HEK293 (cell line): Measurements from ENCODE around the gene TPM4.

ENCODE experiments used
- CTCF ChIA-PET: fragments of 350-600 bp; formaldehyde crosslinking; extraction: SDS; loops from one replicate; lab custom pipeline; 2021; ENCODE audit warnings: antibody characterized with exemption; lab: Yijun Ruan, JAX
- POLR2A ChIA-PET: fragments of 300-600 bp; formaldehyde crosslinking; extraction: SDS; loops from one replicate; lab custom pipeline; 2020; ENCODE audit warnings: antibody characterized with exemption, inconsistent platforms; lab: Yijun Ruan, JAX
- H3K27ac ChIP-seq: fragments of 200-500 bp; sonication (Bioruptor generic); 2 replicates; pipeline ENCODE4 v1.5.1; 2014; ENCODE audit warnings: low read depth, low read length, control low read depth, inconsistent platforms; ENCODE audit errors: extremely low read depth
- H3K36me3 ChIP-seq, 2 experiments: fragments of 200-500 bp in 1 of 2; sonication (Bioruptor generic) in 1 of 2; 1 replicate in 1 of 2; 2 replicates in 1 of 2; pipeline ENCODE4 v1.5.1; 2014 to 2017; ENCODE audit warnings: inconsistent platforms in 2 of 2, low read length in 2 of 2; ENCODE audit not compliant: control insufficient read depth in 2 of 2, insufficient read depth in 1 of 2
- H3K4me1 ChIP-seq: fragments of 200-500 bp; sonication (Bioruptor generic); 2 replicates; pipeline ENCODE4 v1.5.1; 2014; ENCODE audit warnings: mild to moderate bottlenecking, low read length, inconsistent platforms; ENCODE audit not compliant: control insufficient read depth, insufficient read depth
- H3K4me3 ChIP-seq: 2 replicates; pipeline ENCODE4 v1.5.1; 2011; ENCODE audit warnings: low read depth, mild to moderate bottlenecking, control low read depth, low read length, moderate library complexity
- H3K9me3 ChIP-seq: fragments of 200-500 bp; sonication (Bioruptor generic); 2 replicates; pipeline ENCODE4 v1.5.1; 2014; ENCODE audit warnings: low read depth, low read length, inconsistent platforms; ENCODE audit not compliant: control insufficient read depth, insufficient read depth
- KLF16 ChIP-seq: fragments of 450-650 bp; formaldehyde crosslinking; IDR thresholded peaks from 2 replicates; pipeline ENCODE4 v1.5.1; 2017; ENCODE audit warnings: missing biosample characterization, missing genetic modification characterization
- OVOL3 ChIP-seq: fragments of 450-650 bp; formaldehyde crosslinking; IDR thresholded peaks from 2 replicates; pipeline ENCODE4 v1.5.1; 2016; ENCODE audit warnings: missing biosample characterization, missing genetic modification characterization
- SCRT1 ChIP-seq: fragments of 450-650 bp; formaldehyde crosslinking; IDR thresholded peaks from 2 replicates; pipeline ENCODE4 v1.5.1; 2016; ENCODE audit warnings: missing biosample characterization, missing genetic modification characterization, borderline replicate concordance
- SP7 ChIP-seq: fragments of 450-650 bp; formaldehyde crosslinking; IDR thresholded peaks from 2 replicates; pipeline ENCODE4 v1.5.1; 2016; ENCODE audit warnings: missing biosample characterization, missing genetic modification characterization
- ZBTB11 ChIP-seq: fragments of 450-650 bp; formaldehyde crosslinking; conservative IDR thresholded peaks from 2 replicates; pipeline ENCODE4 v1.5.1; 2016; ENCODE audit warnings: low read depth, missing biosample characterization, missing genetic modification characterization
- ZFP3 ChIP-seq: fragments of 450-650 bp; formaldehyde crosslinking; IDR thresholded peaks from 2 replicates; pipeline ENCODE4 v1.5.1; 2016; ENCODE audit warnings: low read depth, missing biosample characterization, missing genetic modification characterization
- ZFP69B ChIP-seq: fragments of 450-650 bp; formaldehyde crosslinking; IDR thresholded peaks from 2 replicates; pipeline ENCODE4 v1.5.1; 2016; ENCODE audit warnings: missing biosample characterization, missing genetic modification characterization
- ZNF18 ChIP-seq: fragments of 450-650 bp; formaldehyde crosslinking; IDR thresholded peaks from 2 replicates; pipeline ENCODE4 v1.5.1; 2016; ENCODE audit warnings: missing biosample characterization, missing genetic modification characterization
- ZNF19 ChIP-seq: fragments of 450-650 bp; formaldehyde crosslinking; IDR thresholded peaks from 2 replicates; pipeline ENCODE4; 2016; ENCODE audit warnings: missing biosample characterization, missing genetic modification characterization, low read depth
- ZNF239 ChIP-seq: fragments of 450-650 bp; formaldehyde crosslinking; IDR thresholded peaks from 2 replicates; pipeline ENCODE4 v1.5.1; 2016; ENCODE audit warnings: missing biosample characterization, missing genetic modification characterization
- ZNF248 ChIP-seq: fragments of 450-650 bp; formaldehyde crosslinking; IDR thresholded peaks from 2 replicates; pipeline ENCODE4 v1.5.1; 2017; ENCODE audit warnings: missing biosample characterization, missing genetic modification characterization
- ZNF423 ChIP-seq: fragments of 450-650 bp; formaldehyde crosslinking; IDR thresholded peaks from 2 replicates; pipeline ENCODE4 v1.5.1; 2016; ENCODE audit warnings: missing biosample characterization, missing genetic modification characterization
- ZNF488 ChIP-seq: fragments of 450-650 bp; formaldehyde crosslinking; IDR thresholded peaks from 2 replicates; pipeline ENCODE4 v1.5.1; 2016; ENCODE audit warnings: missing biosample characterization, missing genetic modification characterization
- ZNF510 ChIP-seq: fragments of 450-650 bp; formaldehyde crosslinking; IDR thresholded peaks from 2 replicates; pipeline ENCODE4 v1.5.1; 2018; ENCODE audit warnings: mild to moderate bottlenecking, missing genetic modification characterization, missing biosample characterization; ENCODE audit not compliant: insufficient replicate concordance
- ZNF529 ChIP-seq: fragments of 450-650 bp; formaldehyde crosslinking; IDR thresholded peaks from 2 replicates; pipeline ENCODE4 v1.5.1; 2017; ENCODE audit warnings: missing genetic modification characterization, missing biosample characterization; ENCODE audit not compliant: insufficient replicate concordance
- ZNF621 ChIP-seq: fragments of 450-650 bp; formaldehyde crosslinking; IDR thresholded peaks from 2 replicates; pipeline ENCODE4 v1.5.1; 2017; ENCODE audit warnings: missing biosample characterization, missing genetic modification characterization
- ZNF658 ChIP-seq: fragments of 450-650 bp; formaldehyde crosslinking; IDR thresholded peaks from 2 replicates; pipeline ENCODE4; 2016; ENCODE audit warnings: missing biosample characterization, missing genetic modification characterization
- ZNF768 ChIP-seq: fragments of 450-650 bp; formaldehyde crosslinking; IDR thresholded peaks from 2 replicates; pipeline ENCODE4 v1.5.1; 2018; ENCODE audit warnings: missing biosample characterization, mild to moderate bottlenecking, missing genetic modification characterization
- ZSCAN16 ChIP-seq: fragments of 450-650 bp; formaldehyde crosslinking; IDR thresholded peaks from 2 replicates; pipeline ENCODE4 v1.5.1; 2016; ENCODE audit warnings: missing biosample characterization, missing genetic modification characterization
- ZSCAN23 ChIP-seq: fragments of 450-650 bp; formaldehyde crosslinking; IDR thresholded peaks from 2 replicates; pipeline ENCODE4 v1.5.1; 2016; ENCODE audit warnings: missing biosample characterization, missing genetic modification characterization

TPM4 gene

GRCh38 chr19:16113727-16114126, 37.4 kb downstream of the TPM4 start:
- H3K4me1 ChIP-seq, result peaks cover 4% of the 10 kb centered on the region; the same call in 1 of the 2 replicates
- TF ChIP-seq ZNF529 (tag by site-specific recombination) (no peak), ZNF768 (tag by site-specific recombination) (0 out of 2 replicates have a peak, but pooled peaks have one; percentile 34)
- POLR2A ChIA-PET, result no interaction called here
- H3K4me3 ChIP-seq, result no peak overlapping the region
- no peak overlapping the region for H3K27ac ChIP-seq
- no peaks in the 10 kb centered on the region for H3K9me3 ChIP-seq
- H3K36me3 ChIP-seq, result peaks cover 7 to 35% of the 10 kb centered on the region in 2 experiments
- CTCF ChIA-PET, result interaction anchor here (1.1 to 1.4 kb wide), 2 partner anchors 51 to 72 kb away, joined by 4 to 5 read pairs; no protein-coding TSS in a partner anchor

- Histone ChIP-seq H3K4me3 (no peak overlapping the region), H3K27ac (no peak overlapping the region), H3K9me3 (no peaks in the 10 kb centered on the region), H3K4me1 (peaks cover 4% of the 10 kb centered on the region; the same call in 1 of the 2 replicates), H3K36me3 (peaks cover 16 to 49% of the 10 kb centered on the region in 2 experiments)
- TF ChIP-seq SP7 (tag by site-specific recombination), result no peak
- peak; percentile 90 for TF ChIP-seq ZNF18
- ChIA-PET CTCF (interaction anchor here (0.6 to 0.8 kb wide), 2 partner anchors 16 to 49 kb away, joined by 4 to 6 read pairs; no protein-coding TSS in a partner anchor), POLR2A (no interaction called here)
Measured at GRCh38 chr19:16115301-16116039, 39.2 kb downstream of the TPM4 start.

- Histone ChIP-seq H3K9me3 (no peaks in the 10 kb centered on the region), H3K4me3 (no peak overlapping the region), H3K36me3 (peaks cover 16 to 55% of the 10 kb centered on the region in 2 experiments), H3K4me1 (peaks cover 4% of the 10 kb centered on the region; the same call in 1 of the 2 replicates), H3K27ac (no peak overlapping the region)
- ChIA-PET POLR2A (no interaction called here), CTCF (no interaction called here)
- TF ChIP-seq ZSCAN23 (tag by site-specific recombination) (no peak), ZNF621 (tag by site-specific recombination) (no peak), ZNF658 (tag by site-specific recombination) (no peak), SCRT1 (tag by site-specific recombination) (no peak), ZNF19 (tag by site-specific recombination) (no peak), KLF16 (no peak), ZSCAN16 (tag by site-specific recombination) (no peak), ZNF239 (tag by site-specific recombination) (no peak), ZNF423 (tag by site-specific recombination) (no peak), ZBTB11 (tag by site-specific recombination) (no peak), ZFP3 (tag by site-specific recombination) (no peak), ZNF510 (tag by site-specific recombination) (no peak), ZFP69B (tag by site-specific recombination) (no peak), ZNF488 (no peak), OVOL3 (tag by site-specific recombination) (no peak), ZNF248 (no peak)
Measured at GRCh38 chr19:16116067-16116466, 39.8 kb downstream of the TPM4 start.
